ENCODE measurements around the gene CX3CL1.
A peak's percentile ranks its signal among the peaks of the same experiment; 100 is the strongest.

The CX3CL1 gene

DNA sequence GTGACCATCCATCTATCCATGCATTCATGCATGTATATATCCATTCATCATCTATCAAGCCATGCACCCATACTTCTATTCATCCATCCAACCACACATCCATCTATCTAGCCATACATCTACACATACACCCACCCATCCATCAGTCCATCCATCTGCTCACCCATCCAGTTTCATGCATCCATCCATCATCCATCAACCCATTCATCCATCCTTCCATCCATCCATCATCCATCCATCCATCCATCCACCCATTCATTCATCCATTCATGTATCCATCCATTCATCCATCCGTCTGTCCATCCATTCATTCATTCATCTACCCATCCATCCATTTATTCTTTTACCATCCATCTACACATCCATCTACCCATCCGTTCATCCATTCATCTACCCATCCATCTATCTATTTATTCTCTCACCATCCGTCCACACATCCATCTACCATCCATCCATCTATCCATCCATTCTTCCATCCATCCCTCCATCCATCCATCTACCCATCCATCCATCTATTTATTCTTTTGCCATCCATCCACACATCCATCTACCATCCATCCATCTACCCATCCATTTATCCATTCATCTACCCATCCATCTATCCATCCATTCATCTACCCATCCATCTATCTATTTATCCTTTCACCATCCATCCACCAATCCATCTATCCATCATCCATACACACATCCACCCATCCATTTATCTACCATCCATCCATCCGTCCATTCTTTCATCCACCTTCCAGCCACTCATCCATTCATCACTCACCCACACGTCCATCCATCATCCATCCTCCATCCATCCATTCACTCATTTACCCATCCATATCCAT is 35.4 kb downstream of the CX3CL1 start:
- DNase-seq = no peak

DNA sequence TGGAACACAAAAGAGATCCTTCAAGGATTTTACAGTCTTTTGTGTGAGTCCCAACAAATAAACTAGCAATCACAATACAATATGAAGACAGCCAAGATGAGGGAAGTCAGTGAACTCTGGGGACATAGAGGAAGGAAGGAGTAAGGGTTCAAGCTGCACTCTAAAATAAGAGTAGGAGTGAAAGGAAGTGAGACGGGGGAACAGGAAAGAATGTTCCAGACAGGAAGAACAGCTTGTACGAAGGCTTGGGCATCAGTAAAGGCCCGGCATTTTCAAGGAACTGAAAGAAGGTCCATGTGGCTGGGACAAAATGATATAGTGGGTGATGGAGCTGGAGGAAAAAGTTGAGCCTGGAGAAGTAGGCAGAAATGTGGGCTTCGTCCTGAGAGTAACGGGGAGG is 36.8 kb downstream of the CX3CL1 start:
- peak; percentile 52 for DNase-seq

DNA sequence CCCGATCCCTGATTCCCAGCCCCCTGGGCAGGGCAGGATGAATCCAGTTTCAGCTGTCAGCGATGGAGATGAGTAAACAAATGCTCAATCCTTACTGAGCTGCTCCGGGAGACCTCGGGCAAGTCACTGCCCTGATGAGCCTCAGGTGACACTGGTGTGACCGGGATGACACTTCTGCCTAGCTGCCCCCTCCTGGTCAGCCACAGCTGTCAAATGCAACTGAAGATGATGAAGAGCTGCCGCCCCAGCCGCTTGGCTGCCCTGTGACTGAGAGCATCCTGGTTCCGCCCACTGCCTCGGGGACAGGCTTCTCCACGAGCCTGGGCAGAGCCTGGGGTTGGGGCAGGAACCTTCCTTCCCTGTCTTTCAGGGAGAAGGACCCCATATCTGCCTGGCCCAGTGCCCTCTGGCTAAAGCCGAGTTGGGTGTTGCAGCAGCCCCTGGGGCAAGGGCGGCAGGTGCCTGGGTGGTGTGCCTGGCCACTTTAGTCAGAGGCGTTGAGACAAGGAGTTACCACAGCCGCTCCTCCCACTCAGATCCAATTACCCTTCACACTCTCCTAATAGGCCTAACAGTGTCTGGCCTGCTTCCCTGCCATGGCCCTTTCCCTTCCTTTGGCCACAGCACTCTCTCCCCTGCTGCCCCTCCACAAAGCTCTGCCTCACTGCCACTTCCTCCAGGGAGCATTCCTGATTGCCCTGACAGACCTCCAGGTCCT is 37.7 kb downstream of the CX3CL1 start:
- DNase-seq = no peak

DNA sequence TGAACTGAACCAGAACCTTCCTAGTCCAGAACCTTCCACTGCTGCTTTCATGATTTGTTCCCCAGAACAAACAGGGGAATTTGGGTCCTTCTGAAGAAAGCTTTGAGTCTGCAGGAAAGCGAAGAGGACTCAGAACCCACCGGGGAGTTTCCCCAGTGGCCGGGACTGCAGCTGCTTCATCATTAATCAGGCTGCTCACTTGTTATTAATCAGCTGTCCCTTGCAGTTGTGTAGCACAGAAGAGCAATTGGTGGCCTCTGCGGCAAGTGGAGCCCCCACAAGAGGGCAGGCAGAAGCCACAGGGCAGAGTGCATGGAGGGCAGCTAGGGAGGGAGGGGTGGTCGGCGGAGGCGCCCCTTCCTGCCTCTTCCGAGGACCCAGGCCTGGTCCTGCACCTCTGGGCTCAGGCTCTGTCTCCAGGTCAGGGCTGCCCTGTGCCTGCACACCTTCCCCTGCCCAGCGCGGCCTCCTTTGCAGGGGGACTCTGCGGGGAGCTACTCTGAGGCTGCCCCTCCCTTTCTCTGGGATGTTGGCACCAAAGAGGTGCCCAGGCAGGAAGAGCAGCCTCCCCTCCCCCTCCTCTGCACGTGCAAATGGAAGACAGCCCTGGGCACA is 39.2 kb downstream of the CX3CL1 start:
- DNase-seq = no peak

GRCh38 chr16:57412584-57412983 is 40.3 kb downstream of the CX3CL1 start:
- DNase-seq = no peak

- DNase-seq = peak; percentile 65
Measured at GRCh38 chr16:57413301-57413730, 41.0 kb downstream of the CX3CL1 start.

- DNase-seq = no peak
Measured at GRCh38 chr16:57413733-57414132, 41.4 kb downstream of the CX3CL1 start.

- DNase-seq = no peak
Measured at GRCh38 chr16:57416084-57416483, 43.8 kb downstream of the CX3CL1 start.

GRCh38 chr16:57419506-57419905 is 47.2 kb downstream of the CX3CL1 start:
- no peak for DNase-seq

DNA sequence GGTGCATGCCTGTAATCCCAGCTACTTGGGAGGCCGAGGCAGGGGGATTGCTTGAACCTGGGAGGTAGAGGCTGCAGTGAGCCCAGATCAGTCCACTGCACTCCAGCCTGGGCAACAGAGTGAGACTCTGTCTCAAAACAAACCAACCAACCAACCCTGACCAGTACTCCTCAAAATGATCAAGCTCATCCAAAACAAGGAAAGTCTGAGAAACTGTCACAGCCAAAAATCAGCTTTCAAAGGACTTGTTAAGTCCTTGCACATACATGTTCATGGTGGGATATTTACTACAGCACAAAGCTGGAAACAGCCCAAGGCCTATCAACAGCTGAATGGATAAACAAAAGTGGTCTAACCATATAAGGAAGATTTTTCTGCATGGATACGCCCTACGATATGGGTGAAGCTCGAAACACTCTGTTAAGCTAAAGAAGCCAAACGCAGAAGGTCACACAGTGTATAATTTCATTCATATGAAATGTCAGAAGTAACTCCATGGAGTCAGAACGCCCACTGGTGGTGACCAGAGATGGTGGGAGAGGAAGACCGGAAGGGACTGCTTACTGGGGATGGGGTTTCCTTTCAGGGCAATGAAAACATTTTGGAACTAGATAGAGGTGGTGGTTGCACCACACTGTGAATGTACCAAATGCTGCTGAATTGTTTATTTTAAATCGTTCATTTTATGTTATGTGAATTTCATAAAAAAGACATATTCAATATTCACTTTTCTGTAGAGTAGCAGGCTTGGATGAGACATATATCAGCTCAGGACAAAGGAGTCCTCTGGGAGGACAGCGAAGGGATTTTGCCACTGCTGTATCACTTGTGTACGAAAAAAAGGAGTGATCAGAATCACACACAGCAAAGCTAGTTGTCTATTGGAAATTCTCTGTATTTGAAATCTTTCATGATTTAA is 50.0 kb downstream of the CX3CL1 start:
- DNase-seq = peak; percentile 44

- no peak for DNase-seq
Measured at GRCh38 chr16:57423152-57423551, 50.9 kb downstream of the CX3CL1 start.

DNA sequence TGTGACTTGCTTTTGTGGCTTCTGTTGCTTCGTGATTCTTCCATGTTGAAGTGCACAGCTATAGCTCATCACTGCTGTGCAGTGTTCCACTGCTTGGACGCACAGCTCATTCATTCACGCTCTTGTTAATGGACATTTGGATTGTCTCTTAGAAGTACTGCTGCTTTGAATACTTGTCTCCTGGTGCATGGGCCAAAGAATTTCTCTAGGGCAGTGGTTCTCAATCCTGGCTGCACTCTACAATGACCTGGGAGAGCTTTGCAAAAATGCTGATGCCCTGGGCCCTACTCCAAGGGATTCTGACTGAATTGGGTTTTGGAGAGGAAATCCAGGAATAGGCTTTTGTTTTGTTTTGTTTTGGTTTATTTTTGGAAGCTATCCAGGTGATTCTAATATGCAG is 52.3 kb downstream of the CX3CL1 start:
- no peak for DNase-seq

DNA sequence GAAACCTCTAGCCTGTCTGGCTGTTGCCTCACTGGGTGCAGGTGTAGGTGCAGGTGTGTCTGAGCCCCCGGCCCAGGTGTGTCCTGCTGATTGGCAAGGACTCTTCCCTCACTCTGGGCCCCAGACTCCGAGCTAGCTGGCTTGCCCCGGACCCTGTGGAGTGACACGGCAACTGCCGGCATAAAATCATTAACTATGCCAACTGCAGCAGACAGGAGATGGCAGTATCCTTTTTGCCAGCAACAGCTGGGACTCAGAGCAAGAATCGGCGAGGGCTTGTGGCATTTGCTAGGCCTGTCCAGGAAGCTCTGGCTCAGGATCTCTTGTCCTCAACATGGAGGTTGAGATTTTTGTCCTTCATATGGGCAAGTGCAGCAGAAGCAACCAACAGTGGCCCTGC is 54.1 kb downstream of the CX3CL1 start:
- no peak for DNase-seq

DNA sequence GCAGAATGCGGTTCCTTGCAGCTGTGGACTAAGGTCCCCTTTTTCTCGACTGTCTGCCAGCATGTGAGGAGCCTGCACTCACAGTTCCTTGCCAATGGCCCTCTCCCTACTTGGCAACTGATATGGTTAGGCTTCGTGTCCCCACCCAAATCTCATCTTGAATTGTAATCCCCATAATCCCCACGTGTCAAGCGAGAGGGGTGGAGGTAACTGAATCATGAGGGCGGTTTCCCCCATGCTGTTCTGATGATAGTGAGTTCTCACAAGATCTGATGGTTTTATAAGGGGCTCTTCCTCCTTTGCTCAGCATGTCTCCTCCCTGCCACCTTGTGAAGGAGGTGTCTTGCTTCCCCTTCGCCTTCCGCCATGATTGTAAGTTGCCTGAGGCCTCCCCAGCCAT is 55.0 kb downstream of the CX3CL1 start:
- no peak for DNase-seq

GRCh38 chr16:57427824-57428223 is 55.5 kb downstream of the CX3CL1 start:
- no peak for DNase-seq

DNA sequence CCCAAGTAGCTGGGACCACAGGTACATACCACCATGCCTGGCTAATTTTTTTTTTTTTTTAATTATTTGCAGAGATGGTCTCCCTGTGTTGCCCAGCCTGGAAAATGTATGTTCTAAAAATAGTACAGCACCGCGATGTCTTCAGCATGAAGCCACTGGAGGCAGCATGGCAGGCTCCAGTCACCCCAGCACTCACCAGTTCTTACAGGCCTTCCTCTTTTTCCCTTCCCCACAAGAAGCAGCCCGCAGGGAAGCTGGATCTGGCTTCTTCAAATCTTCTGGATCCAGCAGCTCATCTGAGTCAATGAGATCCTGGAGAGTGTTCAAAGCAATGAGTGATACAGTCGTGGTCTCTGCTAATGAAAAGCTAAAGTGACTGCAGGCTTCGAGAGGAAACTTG is 58.7 kb downstream of the CX3CL1 start:
- DNase-seq = peak; percentile 54

- DNase-seq = no peak
Measured at GRCh38 chr16:57432505-57432904, 60.2 kb downstream of the CX3CL1 start.

- DNase-seq = no peak
Measured at GRCh38 chr16:57432989-57433388, 60.7 kb downstream of the CX3CL1 start.

- DNase-seq = no peak
Measured at GRCh38 chr16:57434003-57434402, 61.7 kb downstream of the CX3CL1 start.
